GM23338 (cell line): ENCODE results near the gene PRTN3.

Source experiments
- CTCF ChIP-seq, 2 experiments: fragments of 200-600 bp in 1 of 2; sonication (generic) in 1 of 2; conservative IDR thresholded peaks; 2 replicates each; pipeline versions ENCODE4 v1.5.1 to v1.6.1; 2016 to 2017; ENCODE audit warnings: antibody characterized with exemption in 2 of 2, low read depth in 2 of 2, mild to moderate bottlenecking in 2 of 2, moderate library complexity in 1 of 2
- POLR2AphosphoS5 ChIP-seq: IDR thresholded peaks from 2 replicates; pipeline ENCODE4 v1.6.1; 2016; ENCODE audit warnings: antibody characterized with exemption, low read depth

- TF ChIP-seq CTCF (conservative IDR thresholded peaks at IDR 0.05; ENCODE audit: low read depth in 2 of 2) (no peak), POLR2AphosphoS5 (no peak)
These were observed 42.2 kb downstream of the PRTN3 start for GRCh38 chr19:882871-883497.
